Naive thymus-derived CD8-positive, alpha-beta T cell (primary cell): ENCODE measurements around the gene DDX19B. TPM values are rescaled to one million over a fixed set of nuclear protein-coding genes. Genes with fewer than 3 reads are reported as not detected.
A peak's percentile ranks its signal among the peaks of the same experiment; 100 is the strongest.
"Not testable (repeated sequence)": the region's sequence is repeated elsewhere in the genome, so short reads cannot be mapped to it uniquely, and the experiment has no call there.

Experiments used
- ATAC-seq, 2 donors: fragments of 150-1000 bp; cut with Tn5 transposase in 1 of 2; sonication (Bioruptor Pico), chemical (Tn5 transposase) in 1 of 2; 1 replicate in 1 of 2; 2 replicates in 1 of 2; pipeline ENCODE4 v1.10.0; 2021; ENCODE audit warnings: mild to moderate bottlenecking in 2 of 2, moderate library complexity in 2 of 2
- POLR2A ChIA-PET: fragments of 350-600 bp; sonication (Branson Sonifier 250); formaldehyde crosslinking; loops from one replicate; lab custom pipeline; 2021; ENCODE audit warnings: antibody characterized with exemption; lab: Charles Lee
- DNase-seq, 10 donors: peaks; one replicate each; pipeline versions ENCODE4 v3.0.0 to v3.0.0-alpha.2; 2020 to 2022
- H3K27ac Mint-ChIP-seq, 10 donors: one replicate each; pipeline ENCODE4 v1.8.0; 2020 to 2022; ENCODE audit warnings: mild to moderate bottlenecking in 10 of 10, mixed read lengths in 10 of 10, moderate library complexity in 4 of 10, inconsistent platforms in 1 of 10
- H3K27me3 Mint-ChIP-seq, 5 donors: one replicate each; pipeline ENCODE4 v1.8.0; 2021 to 2022; ENCODE audit warnings: mixed read lengths in 5 of 5
- H3K36me3 Mint-ChIP-seq, 3 donors: one replicate each; pipeline ENCODE4 v1.8.0; 2020 to 2022; ENCODE audit warnings: mixed read lengths in 3 of 3, mild to moderate bottlenecking in 2 of 3, inconsistent platforms in 1 of 3
- H3K4me1 Mint-ChIP-seq, 4 donors: one replicate each; pipeline ENCODE4 v1.8.0; 2021 to 2022; ENCODE audit warnings: mixed read lengths in 4 of 4
- H3K4me3 Mint-ChIP-seq, 10 donors: one replicate each; pipeline ENCODE4 v1.8.0; 2020 to 2022; ENCODE audit warnings: mild to moderate bottlenecking in 10 of 10, mixed read lengths in 10 of 10, moderate library complexity in 6 of 10, inconsistent platforms in 1 of 10
- H3K9me3 Mint-ChIP-seq, 9 donors: one replicate each; pipeline ENCODE4 v1.8.0; 2020 to 2022; ENCODE audit warnings: mixed read lengths in 9 of 9, mild to moderate bottlenecking in 3 of 9, inconsistent platforms in 1 of 9, moderate library complexity in 1 of 9
- polyA plus RNA-seq, 3 donors: library from polyadenylated mRNA; unstranded; fragments of 300-500 nt; fragmentation: Illumina TruSeq; gene quantifications; one replicate each; pipeline ENCODE4 v1.2.3, GENCODE V29; 2021
- total RNA-seq, 8 experiments: library from RNA in 2 of 8; stranded (reverse) in 2 of 8; gene quantifications; one replicate each; pipeline ENCODE4 v1.2.3 and lab custom pipeline; 2021 to 2026

Gene DDX19B
- total and polyA plus RNA-seq, 5 experiments from 2014 or later = 33.7 to 48.2 (median 37.9) TPM

GRCh38 chr16:70290949-70291519, 8.0 kb upstream of the DDX19B start:
- Mint-ChIP-seq H3K27ac (peak overlapping the region in 7 of 10 donors; percentile 4 to 49 (median 32)), H3K9me3 (no peaks in the 10 kb centered on the region)
- ATAC-seq = no peak

GRCh38 chr16:70292148-70292547, 6.8 kb upstream of the DDX19B start:
- H3K4me3 Mint-ChIP-seq, ATAC-seq, H3K27me3 Mint-ChIP-seq, H3K36me3 Mint-ChIP-seq, H3K9me3 Mint-ChIP-seq, DNase-seq: not testable (repeated sequence)
- peaks cover 5 to 21% (median 16%) of the 10 kb centered on the region in 4 donors for H3K4me1 Mint-ChIP-seq
- H3K27ac Mint-ChIP-seq = peak overlapping the region in 1 of 10 donors; percentile 38
- POLR2A ChIA-PET = interaction anchor here (0.7 to 2.0 kb wide), 2 partner anchors 7 to 68 kb away, joined by 3 to 9 read pairs; partner anchors contain the start of gene DDX19B

More at GRCh38 chr16:70290949-70291519, 8.0 kb upstream of the DDX19B start:
- H3K36me3 Mint-ChIP-seq = no peaks in the 10 kb centered on the region
- peaks cover 5 to 21% (median 18%) of the 10 kb centered on the region in 4 donors for H3K4me1 Mint-ChIP-seq
- H3K27me3 Mint-ChIP-seq = peaks cover 0 to 2% (median 0%) of the 10 kb centered on the region in 5 donors
- peak overlapping the region in 1 of 10 donors; percentile 16 for H3K4me3 Mint-ChIP-seq
- POLR2A ChIA-PET = interaction anchor here (0.6 to 2.0 kb wide), 4 partner anchors 8 to 90 kb away, joined by 3 to 9 read pairs (median 4); partner anchors contain the start of genes DDX19A and DDX19B
- no peak for DNase-seq

GRCh38 chr16:70294385-70295025, 4.5 kb upstream of the DDX19B start:
- H3K4me1 Mint-ChIP-seq = peaks cover 4 to 17% (median 11%) of the 10 kb centered on the region in 4 donors
- H3K27ac Mint-ChIP-seq = no peak overlapping the region
- no peaks in the 10 kb centered on the region for H3K36me3 Mint-ChIP-seq
- no peaks in the 10 kb centered on the region for H3K9me3 Mint-ChIP-seq
- no peaks in the 10 kb centered on the region for H3K27me3 Mint-ChIP-seq
- no peak overlapping the region for H3K4me3 Mint-ChIP-seq
- POLR2A ChIA-PET = no interaction called here
- DNase-seq (no peak), ATAC-seq (no peak)

- ATAC-seq = no peak
- Mint-ChIP-seq H3K27me3 (no peaks in the 10 kb centered on the region), H3K36me3 (peaks cover 0 to 2% (median 0%) of the 10 kb centered on the region in 3 donors), H3K4me1 (peaks cover 8 to 23% (median 19%) of the 10 kb centered on the region in 4 donors), H3K27ac (no peak overlapping the region), H3K9me3 (peaks cover 0 to under 1% (median 0%) of the 10 kb centered on the region in 9 donors), H3K4me3 (no peak overlapping the region)
- no peak for DNase-seq
- POLR2A ChIA-PET = interaction anchor here (1.0 kb wide), 1 partner anchor 44 kb away, joined by 3 read pairs; the partner anchor contains the start of gene EXOSC6
Observed at GRCh38 chr16:70295634-70296033, 3.4 kb upstream of the DDX19B start.

- H3K27ac Mint-ChIP-seq = peak overlapping the region in 8 of 10 donors; percentile 55 to 100 (median 98)
- peaks cover 22 to 60% (median 53%) of the 10 kb centered on the region in 4 donors for H3K4me1 Mint-ChIP-seq
Observed at GRCh38 chr16:70301121-70301520, 2.1 kb downstream of the DDX19B start.

GRCh38 chr16:70302745-70303144, 3.8 kb downstream of the DDX19B start:
- POLR2A ChIA-PET = interaction anchor here (5.4 kb wide), 1 partner anchor 16 kb away, joined by 82 read pairs; the partner anchor contains the start of gene AARS1
- peaks cover 10 to 34% (median 16%) of the 10 kb centered on the region in 3 donors for H3K36me3 Mint-ChIP-seq

More at GRCh38 chr16:70301121-70301520, 2.1 kb downstream of the DDX19B start:
- ATAC-seq = no peak
- Mint-ChIP-seq H3K36me3 (peaks cover 10 to 30% (median 16%) of the 10 kb centered on the region in 3 donors), H3K9me3 (peaks cover 0 to 14% (median 6%) of the 10 kb centered on the region in 9 donors), H3K4me3 (peak overlapping the region in 9 of 10 donors; percentile 89 to 98 (median 95)), H3K27me3 (no peaks in the 10 kb centered on the region)
- POLR2A ChIA-PET = interaction anchor here (5.4 kb wide), 1 partner anchor 15 kb away, joined by 82 read pairs; the partner anchor contains the start of gene AARS1
- DNase-seq = no peak

GRCh38 chr16:70304892-70305448, 6.0 kb downstream of the DDX19B start:
- no peaks in the 10 kb centered on the region for H3K27me3 Mint-ChIP-seq
- H3K4me1 Mint-ChIP-seq = peaks cover 18 to 55% (median 43%) of the 10 kb centered on the region in 4 donors
- POLR2A ChIA-PET = no interaction called here
- peaks cover 0 to 14% (median 6%) of the 10 kb centered on the region in 9 donors for H3K9me3 Mint-ChIP-seq
- peak overlapping the region in 7 of 10 donors; percentile 1 to 68 (median 26) for H3K27ac Mint-ChIP-seq
- H3K4me3 Mint-ChIP-seq = peak overlapping the region in 2 of 10 donors; percentile 0 to 1
- peaks cover 10 to 41% (median 16%) of the 10 kb centered on the region in 3 donors for H3K36me3 Mint-ChIP-seq
- ATAC-seq (no peak), DNase-seq (no peak)

More at GRCh38 chr16:70302745-70303144, 3.8 kb downstream of the DDX19B start:
- H3K27ac Mint-ChIP-seq = peak overlapping the region in 5 of 10 donors; percentile 10 to 99 (median 25)
- DNase-seq (no peak), ATAC-seq (no peak)
- H3K4me3 Mint-ChIP-seq = no peak overlapping the region
- no peaks in the 10 kb centered on the region for H3K27me3 Mint-ChIP-seq
- H3K9me3 Mint-ChIP-seq = peaks cover 0 to 14% (median 6%) of the 10 kb centered on the region in 9 donors
- H3K4me1 Mint-ChIP-seq = peaks cover 24 to 67% (median 58%) of the 10 kb centered on the region in 4 donors

GRCh38 chr16:70306880-70307279, 7.9 kb downstream of the DDX19B start:
- no peak overlapping the region for H3K27ac Mint-ChIP-seq
- H3K9me3 Mint-ChIP-seq = peaks cover 0 to 2% (median 0%) of the 10 kb centered on the region in 9 donors
- POLR2A ChIA-PET = no interaction called here
- ATAC-seq (no peak), DNase-seq (no peak)
- H3K27me3 Mint-ChIP-seq = no peaks in the 10 kb centered on the region
- peaks cover 10 to 45% (median 26%) of the 10 kb centered on the region in 4 donors for H3K4me1 Mint-ChIP-seq
- H3K36me3 Mint-ChIP-seq = peaks cover 0 to 34% (median 2%) of the 10 kb centered on the region in 3 donors
- no peak overlapping the region for H3K4me3 Mint-ChIP-seq

- Mint-ChIP-seq H3K36me3 (peaks cover 0 to 34% (median 0%) of the 10 kb centered on the region in 3 donors), H3K4me1 (peaks cover 9 to 40% (median 19%) of the 10 kb centered on the region in 4 donors)
- H3K27me3 Mint-ChIP-seq, H3K27ac Mint-ChIP-seq, POLR2A ChIA-PET, ATAC-seq, H3K9me3 Mint-ChIP-seq, DNase-seq, H3K4me3 Mint-ChIP-seq: not testable (repeated sequence)
Observed at GRCh38 chr16:70307726-70308125, 8.7 kb downstream of the DDX19B start.

- Mint-ChIP-seq H3K4me3 (no peak overlapping the region), H3K36me3 (peaks cover 0 to 82% (median 14%) of the 10 kb centered on the region in 3 donors), H3K9me3 (no peaks in the 10 kb centered on the region), H3K27me3 (no peaks in the 10 kb centered on the region), H3K27ac (no peak overlapping the region), H3K4me1 (no peaks in the 10 kb centered on the region)
- ATAC-seq (no peak), DNase-seq (no peak)
- POLR2A ChIA-PET = interaction anchor here (0.7 kb wide), 1 partner anchor 100 kb away, joined by 3 read pairs; no protein-coding TSS in a partner anchor
Observed at GRCh38 chr16:70320121-70320520, 21.1 kb downstream of the DDX19B start.

- peak overlapping the region in 2 of 10 donors; percentile 26 to 52 for H3K27ac Mint-ChIP-seq
- no peak for ATAC-seq
- POLR2A ChIA-PET = interaction anchor here (1.3 to 1.4 kb wide), 2 partner anchors 14 to 26 kb away, joined by 3 to 4 read pairs; partner anchors contain the start of gene DDX19B
Observed at GRCh38 chr16:70324998-70325747, 26.2 kb downstream of the DDX19B start.

More at GRCh38 chr16:70324998-70325747, 26.2 kb downstream of the DDX19B start:
- Mint-ChIP-seq H3K36me3 (peaks cover 0 to 58% (median 16%) of the 10 kb centered on the region in 3 donors), H3K4me3 (no peak overlapping the region), H3K4me1 (no peaks in the 10 kb centered on the region), H3K27me3 (no peaks in the 10 kb centered on the region), H3K9me3 (no peaks in the 10 kb centered on the region)
- DNase-seq = no peak
